Right atrium auricular region (tissue), 2 donors: ENCODE data around the gene CCR6. TPM values are rescaled to one million over a fixed set of nuclear protein-coding genes. Genes with fewer than 3 reads are reported as not detected.

Experiments
- DNase-seq: peaks from one replicate; pipeline ENCODE4 v3.0.0-alpha.2; 2019; ENCODE audit warnings: low spot score
- H3K27ac ChIP-seq, 2 donors: fragments of 200-600 bp; sonication (generic); 1 replicate in 1 of 2; 2 replicates in 1 of 2; pipeline ENCODE4 v1.5.1; 2016 to 2019
- H3K27me3 ChIP-seq, 2 donors: fragments of 200-600 bp; sonication (generic); one replicate each; pipeline versions ENCODE4 v1.5.1 to v1.6.0; 2017 to 2019
- H3K36me3 ChIP-seq: fragments of 200-600 bp; sonication (generic); one replicate; pipeline ENCODE4 v1.5.1; 2016
- H3K4me1 ChIP-seq, 2 donors: fragments of 200-600 bp; sonication (generic); one replicate each; pipeline versions ENCODE4 v1.5.1 to v1.6.0; 2017 to 2019
- H3K4me3 ChIP-seq, 2 donors: fragments of 200-600 bp; sonication (generic); 1 replicate in 1 of 2; 2 replicates in 1 of 2; pipeline ENCODE4 v1.5.1; 2017 to 2019; ENCODE audit warnings: mild to moderate bottlenecking in 1 of 2, moderate library complexity in 1 of 2
- H3K9me3 ChIP-seq, 2 donors: fragments of 200-600 bp; sonication (generic); one replicate each; pipeline ENCODE4 v1.5.1; 2019
- total RNA-seq, 2 donors: library from RNA; depleted of rRNA; stranded (reverse); fragments of >200 nt; gene quantifications; one replicate each; pipeline ENCODE4 v1.1.0, GENCODE V29; 2016
- TF ChIP-seq, protein P1 (sequence below), 2 donors: fragments of 200-600 bp; sonication (generic); IDR thresholded peaks; one replicate each; pipeline ENCODE4 v1.5.1; 2019; ENCODE audit warnings: antibody characterized with exemption in 2 of 2

Gene CCR6
- total RNA-seq, 2 donors from 2014 or later: 0.37 TPM; not detected in 1

DNA sequence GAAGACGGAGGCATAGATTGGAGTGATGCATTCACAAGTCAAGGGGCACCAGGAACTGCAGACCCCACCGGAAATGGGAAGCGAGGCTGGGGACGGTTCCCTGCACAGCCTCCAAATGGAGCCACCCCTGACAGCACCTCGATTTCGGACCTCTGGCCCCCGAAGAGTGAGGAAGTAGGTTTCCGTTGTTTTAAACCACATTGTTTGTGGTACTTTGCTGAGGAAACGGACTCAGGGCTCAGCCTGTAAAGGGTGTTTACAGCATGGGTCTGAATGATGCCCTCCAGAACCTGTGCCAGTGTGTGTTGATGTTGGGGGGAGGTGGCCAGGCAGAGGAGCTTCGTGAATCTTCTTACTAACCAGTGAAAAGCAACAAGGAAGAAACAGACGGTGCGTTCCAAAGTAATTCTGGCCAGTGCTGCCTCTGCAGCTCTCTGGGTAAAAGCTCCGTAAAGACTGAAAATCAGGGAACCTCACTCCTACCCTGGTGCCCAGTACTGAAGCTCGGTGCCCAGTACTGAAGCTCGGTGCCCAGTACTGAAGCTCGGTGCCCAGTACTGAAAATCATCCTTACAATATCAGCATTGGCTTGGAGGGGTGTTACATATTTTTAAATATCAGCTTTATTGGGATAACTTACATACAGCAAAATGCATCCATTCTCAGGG, 30.1 kb upstream of the CCR6 start:
- Histone ChIP-seq H3K4me3 (no peak overlapping the region), H3K4me1 (peaks cover 0 to 15% of the 10 kb centered on the region in 2 donors), H3K27me3 (no peaks in the 10 kb centered on the region), H3K27ac (no peak overlapping the region), H3K36me3 (no peaks in the 10 kb centered on the region), H3K9me3 (peaks cover 0 to under 1% of the 10 kb centered on the region in 2 donors)
- DNase-seq: no peak
- TF ChIP-seq, protein P1, sequence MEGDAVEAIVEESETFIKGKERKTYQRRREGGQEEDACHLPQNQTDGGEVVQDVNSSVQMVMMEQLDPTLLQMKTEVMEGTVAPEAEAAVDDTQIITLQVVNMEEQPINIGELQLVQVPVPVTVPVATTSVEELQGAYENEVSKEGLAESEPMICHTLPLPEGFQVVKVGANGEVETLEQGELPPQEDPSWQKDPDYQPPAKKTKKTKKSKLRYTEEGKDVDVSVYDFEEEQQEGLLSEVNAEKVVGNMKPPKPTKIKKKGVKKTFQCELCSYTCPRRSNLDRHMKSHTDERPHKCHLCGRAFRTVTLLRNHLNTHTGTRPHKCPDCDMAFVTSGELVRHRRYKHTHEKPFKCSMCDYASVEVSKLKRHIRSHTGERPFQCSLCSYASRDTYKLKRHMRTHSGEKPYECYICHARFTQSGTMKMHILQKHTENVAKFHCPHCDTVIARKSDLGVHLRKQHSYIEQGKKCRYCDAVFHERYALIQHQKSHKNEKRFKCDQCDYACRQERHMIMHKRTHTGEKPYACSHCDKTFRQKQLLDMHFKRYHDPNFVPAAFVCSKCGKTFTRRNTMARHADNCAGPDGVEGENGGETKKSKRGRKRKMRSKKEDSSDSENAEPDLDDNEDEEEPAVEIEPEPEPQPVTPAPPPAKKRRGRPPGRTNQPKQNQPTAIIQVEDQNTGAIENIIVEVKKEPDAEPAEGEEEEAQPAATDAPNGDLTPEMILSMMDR (IDR thresholded peaks at IDR 0.05): no peak

DNA sequence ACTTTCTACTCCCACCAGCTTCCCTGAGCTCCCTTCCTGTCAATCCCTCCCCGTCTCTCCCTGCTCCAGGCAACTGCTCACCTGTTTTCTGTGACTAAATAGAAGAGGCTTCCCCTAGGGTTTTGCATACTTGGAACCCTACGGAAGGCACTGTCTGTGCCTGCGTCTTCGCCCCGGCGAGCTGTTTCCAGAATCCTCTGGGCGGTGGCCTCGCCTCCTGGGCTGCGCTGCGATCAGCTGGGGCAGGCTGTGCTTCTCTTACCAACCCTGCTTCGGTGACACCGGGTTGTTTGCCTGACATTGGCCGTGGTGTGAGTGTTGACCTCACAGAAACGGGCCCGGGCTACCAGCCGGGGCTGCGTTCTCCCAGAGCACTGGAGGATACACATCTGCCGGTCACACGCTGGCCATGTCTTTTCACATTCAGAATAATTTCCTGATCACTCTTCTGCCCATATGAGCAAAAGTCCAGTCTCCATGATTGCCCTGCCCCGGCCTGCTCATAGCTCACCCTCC, 29.4 kb upstream of the CCR6 start:
- Histone ChIP-seq H3K36me3 (no peaks in the 10 kb centered on the region), H3K4me3 (peak overlapping the region in 1 of 2 donors; percentile 28), H3K27ac (no peak overlapping the region), H3K4me1 (peaks cover 0 to 15% of the 10 kb centered on the region in 2 donors), H3K9me3 (no peaks in the 10 kb centered on the region), H3K27me3 (no peaks in the 10 kb centered on the region)
- TF ChIP-seq, protein P1 (IDR thresholded peaks at IDR 0.05): no peak
- no peak for DNase-seq

DNA sequence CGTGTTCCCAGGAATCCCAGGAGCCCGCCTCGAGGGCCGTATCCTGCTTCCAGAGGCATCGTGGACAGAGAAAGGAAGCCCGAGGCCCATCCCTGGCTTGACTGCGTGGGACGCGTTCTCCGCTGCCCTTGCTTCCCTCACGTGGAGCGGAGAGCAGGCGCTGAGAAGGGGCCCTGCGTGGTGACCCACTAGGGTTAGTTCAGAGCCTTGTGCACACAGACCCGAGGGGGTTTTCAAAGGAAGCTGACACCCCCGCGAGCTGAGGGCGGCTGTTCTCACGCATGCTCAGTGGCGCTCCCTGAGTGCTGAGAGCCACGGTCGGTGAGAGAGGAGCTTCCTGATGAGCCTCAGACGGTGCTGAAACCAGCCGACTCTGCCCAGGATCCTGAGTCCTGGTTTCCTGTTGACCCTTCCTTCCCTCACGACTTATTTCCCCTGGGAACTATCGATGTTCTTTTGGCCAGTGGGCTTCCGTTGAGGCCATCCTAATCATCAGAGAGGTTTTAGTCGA, 28.9 kb upstream of the CCR6 start:
- H3K4me3 ChIP-seq: peak overlapping the region in 1 of 2 donors; percentile 28
- TF ChIP-seq, protein P1 (IDR thresholded peaks at IDR 0.05): no peak
- peaks cover 0 to 15% of the 10 kb centered on the region in 2 donors for H3K4me1 ChIP-seq
- no peaks in the 10 kb centered on the region for H3K36me3 ChIP-seq
- no peak overlapping the region for H3K27ac ChIP-seq
- DNase-seq: no peak
- H3K9me3 ChIP-seq: no peaks in the 10 kb centered on the region
- H3K27me3 ChIP-seq: no peaks in the 10 kb centered on the region

DNA sequence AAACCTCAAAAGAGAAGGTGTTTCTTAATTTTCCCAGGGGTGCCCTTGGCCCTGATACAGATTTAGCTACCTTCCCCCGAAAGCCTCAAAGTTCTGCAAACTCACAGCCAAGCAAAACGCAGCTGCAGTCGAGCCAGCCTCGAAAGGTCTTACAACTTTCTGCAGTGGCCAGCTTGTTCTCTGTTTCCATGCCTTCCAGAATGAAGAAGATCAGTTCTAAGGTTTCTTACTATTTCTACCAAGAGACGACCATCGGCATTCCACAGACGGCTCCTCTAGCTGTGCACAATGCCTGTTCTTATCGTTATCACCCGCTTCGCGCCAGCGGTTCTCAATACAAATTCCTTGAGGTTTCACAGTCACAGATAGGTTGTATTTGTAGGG, 28.5 kb upstream of the CCR6 start:
- H3K27ac ChIP-seq: no peak overlapping the region
- peak overlapping the region in 1 of 2 donors; percentile 28 for H3K4me3 ChIP-seq

DNA sequence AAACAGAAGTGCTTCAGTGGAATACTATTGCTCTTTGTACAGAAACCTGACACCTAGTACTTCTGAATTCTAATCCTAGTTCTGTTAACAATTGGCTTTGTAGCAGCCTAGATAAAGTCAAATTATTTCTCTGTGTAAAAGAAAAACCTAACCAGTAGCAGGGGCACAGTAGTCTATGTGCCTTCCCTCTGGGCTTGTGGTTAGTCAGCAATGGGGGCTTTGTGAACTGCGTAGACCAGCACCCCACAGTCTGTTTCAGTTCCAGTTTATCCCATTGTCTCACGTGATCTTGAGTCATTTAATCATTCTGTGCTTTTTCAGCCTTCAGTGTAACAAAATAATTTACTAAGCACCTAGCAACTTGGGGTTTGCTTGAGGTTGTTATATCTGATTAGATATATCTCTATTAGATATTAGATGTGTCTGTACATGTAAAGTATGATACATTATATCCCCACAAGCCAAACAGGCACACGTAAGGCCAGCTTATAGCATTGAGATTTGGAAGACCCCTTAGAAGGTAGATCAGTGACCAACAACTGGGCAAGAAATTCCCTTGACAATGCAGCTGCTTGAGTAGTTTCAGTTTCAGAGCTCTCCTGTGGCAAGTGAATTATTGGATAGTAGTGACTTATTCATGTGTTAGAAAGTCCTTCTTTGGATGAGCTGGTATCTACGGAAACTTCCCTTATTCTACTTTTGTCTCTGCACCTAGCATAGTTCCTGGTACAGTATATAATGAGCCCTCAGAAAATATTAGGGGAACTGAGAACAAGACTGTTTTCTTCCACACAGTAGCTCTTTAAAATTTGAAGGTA, 27.9 kb upstream of the CCR6 start:
- Histone ChIP-seq H3K27ac (no peak overlapping the region), H3K4me1 (peaks cover 0 to 15% of the 10 kb centered on the region in 2 donors), H3K27me3 (no peaks in the 10 kb centered on the region), H3K4me3 (no peak overlapping the region), H3K36me3 (no peaks in the 10 kb centered on the region), H3K9me3 (no peaks in the 10 kb centered on the region)
- TF ChIP-seq, protein P1 (IDR thresholded peaks at IDR 0.05): no peak
- no peak for DNase-seq

More for the DNA sequence above, 28.5 kb upstream of the CCR6 start:
- no peaks in the 10 kb centered on the region for H3K9me3 ChIP-seq
- peaks cover 0 to 15% of the 10 kb centered on the region in 2 donors for H3K4me1 ChIP-seq
- no peak for DNase-seq
- TF ChIP-seq, protein P1 (IDR thresholded peaks at IDR 0.05): no peak
- no peaks in the 10 kb centered on the region for H3K36me3 ChIP-seq
- H3K27me3 ChIP-seq: no peaks in the 10 kb centered on the region
